HG02970 (cell line): ENCODE results near the gene TIMM17A.

ENCODE experiments used
- ATAC-seq: cut with Tn5 transposase; IDR thresholded peaks from one replicate; pipeline ENCODE4 v1.9.1; 2021; ENCODE audit warnings: mild to moderate bottlenecking, moderate library complexity, moderate number of reproducible peaks; ENCODE audit not compliant: unreplicated experiment, low FRiP score

TIMM17A gene

DNA sequence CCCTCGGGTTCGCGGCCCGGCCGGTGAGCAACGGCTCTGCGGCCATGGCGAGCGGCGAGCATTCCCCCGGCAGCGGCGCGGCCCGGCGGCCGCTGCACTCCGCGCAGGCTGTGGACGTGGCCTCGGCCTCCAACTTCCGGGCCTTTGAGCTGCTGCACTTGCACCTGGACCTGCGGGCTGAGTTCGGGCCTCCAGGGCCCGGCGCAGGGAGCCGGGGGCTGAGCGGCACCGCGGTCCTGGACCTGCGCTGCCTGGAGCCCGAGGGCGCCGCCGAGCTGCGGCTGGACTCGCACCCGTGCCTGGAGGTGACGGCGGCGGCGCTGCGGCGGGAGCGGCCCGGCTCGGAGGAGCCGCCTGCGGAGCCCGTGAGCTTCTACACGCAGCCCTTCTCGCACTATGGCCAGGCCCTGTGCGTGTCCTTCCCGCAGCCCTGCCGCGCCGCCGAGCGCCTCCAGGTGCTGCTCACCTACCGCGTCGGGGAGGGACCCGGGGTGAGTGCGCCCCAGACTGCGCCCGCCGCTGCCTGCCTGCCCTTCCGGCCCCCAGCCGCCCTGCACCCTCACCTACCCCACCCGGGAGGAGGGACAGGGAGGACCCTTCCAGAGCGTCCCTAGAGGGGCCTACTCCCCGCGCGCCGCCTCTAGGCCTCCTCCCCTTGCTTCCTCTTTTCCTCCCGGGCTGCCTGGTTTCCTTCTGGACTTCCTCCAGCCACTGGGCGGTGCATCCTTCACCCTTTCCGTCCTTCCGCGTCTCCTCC, 27.5 kb downstream of the TIMM17A start, which contains the start of gene RNPEP:
Gene RNPEP, plus strand, starts transcription at position 26 of the 757 bp plus-strand sequence. Its CDS starts 19 bp downstream, at position 45.
- peak; percentile 89 for ATAC-seq

DNA sequence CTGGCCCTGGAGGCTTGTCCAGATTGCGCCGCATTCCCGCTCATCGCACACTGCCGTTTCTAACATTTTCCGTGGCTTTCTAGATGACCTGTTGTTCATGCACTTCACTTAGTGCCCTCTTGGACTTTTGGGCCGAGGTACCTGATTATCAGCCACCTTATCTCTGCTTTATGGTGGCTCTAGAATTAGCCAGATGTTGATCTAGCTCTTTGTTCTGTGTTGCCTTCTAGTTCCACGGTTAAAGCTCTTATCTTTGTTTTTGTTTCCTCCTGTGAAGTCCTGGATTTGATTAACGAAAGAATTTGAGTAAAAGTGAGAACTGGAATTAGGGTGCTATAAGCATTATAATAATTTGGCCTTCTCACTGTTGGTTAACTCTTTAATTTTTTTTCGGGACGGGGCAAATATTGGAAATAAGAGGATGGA, 28.1 kb downstream of the TIMM17A start:
- ATAC-seq, result no peak

DNA sequence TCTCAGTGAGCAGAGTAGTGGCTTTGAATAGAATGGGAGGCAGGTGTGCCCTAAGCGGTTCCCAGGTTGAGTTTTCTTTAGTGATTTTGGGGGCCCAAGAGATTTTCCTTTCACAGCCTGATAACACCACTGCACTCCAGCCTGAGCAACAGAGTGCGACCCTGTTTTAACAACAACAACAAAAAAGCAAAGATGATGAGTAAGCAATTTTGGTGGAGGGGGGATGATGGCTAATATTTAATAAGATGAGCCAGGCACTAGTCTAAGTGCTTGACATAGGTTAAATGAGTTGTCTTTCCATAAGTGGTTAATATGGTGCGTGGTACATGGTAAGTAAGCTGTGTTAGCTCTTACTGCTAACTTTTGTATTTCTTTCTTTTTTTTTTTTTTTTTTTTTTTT, 29.1 kb downstream of the TIMM17A start:
- no peak for ATAC-seq

DNA sequence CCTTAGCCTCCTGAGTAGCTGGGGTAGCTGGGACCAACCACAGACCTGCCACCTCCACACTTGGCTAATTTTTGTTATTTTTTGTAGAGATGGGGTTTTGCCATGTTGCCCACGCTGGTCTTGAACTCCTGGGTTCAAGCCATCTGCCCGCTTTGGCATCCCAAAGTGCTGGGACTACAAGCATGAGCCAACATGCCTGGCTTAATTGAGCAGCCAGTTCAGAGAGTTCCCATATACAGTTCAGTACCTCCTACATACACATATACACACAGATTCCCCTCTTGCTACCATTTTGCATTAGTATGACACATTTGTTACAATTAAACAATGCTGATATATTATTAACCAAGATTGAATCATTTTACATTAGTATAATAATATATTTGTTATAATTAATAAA, 30.1 kb downstream of the TIMM17A start:
- no peak for ATAC-seq

DNA sequence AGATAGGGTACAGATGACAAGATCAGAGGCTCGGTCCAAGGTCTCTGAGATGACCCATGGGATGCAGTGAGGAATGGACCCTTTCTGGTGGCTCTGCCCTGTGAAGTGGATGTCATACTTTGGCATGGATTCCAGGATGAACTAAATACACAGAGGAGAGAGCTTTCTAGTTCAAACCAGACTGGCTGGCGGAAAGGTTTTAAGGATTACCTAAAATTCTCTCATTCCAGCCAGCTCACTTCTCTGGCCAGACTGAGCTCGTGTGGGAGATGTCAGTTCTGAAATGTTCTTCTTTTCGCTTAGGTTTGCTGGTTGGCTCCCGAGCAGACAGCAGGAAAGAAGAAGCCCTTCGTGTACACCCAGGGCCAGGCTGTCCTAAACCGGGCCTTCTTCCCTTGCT, 33.3 kb downstream of the TIMM17A start:
- no peak for ATAC-seq

DNA sequence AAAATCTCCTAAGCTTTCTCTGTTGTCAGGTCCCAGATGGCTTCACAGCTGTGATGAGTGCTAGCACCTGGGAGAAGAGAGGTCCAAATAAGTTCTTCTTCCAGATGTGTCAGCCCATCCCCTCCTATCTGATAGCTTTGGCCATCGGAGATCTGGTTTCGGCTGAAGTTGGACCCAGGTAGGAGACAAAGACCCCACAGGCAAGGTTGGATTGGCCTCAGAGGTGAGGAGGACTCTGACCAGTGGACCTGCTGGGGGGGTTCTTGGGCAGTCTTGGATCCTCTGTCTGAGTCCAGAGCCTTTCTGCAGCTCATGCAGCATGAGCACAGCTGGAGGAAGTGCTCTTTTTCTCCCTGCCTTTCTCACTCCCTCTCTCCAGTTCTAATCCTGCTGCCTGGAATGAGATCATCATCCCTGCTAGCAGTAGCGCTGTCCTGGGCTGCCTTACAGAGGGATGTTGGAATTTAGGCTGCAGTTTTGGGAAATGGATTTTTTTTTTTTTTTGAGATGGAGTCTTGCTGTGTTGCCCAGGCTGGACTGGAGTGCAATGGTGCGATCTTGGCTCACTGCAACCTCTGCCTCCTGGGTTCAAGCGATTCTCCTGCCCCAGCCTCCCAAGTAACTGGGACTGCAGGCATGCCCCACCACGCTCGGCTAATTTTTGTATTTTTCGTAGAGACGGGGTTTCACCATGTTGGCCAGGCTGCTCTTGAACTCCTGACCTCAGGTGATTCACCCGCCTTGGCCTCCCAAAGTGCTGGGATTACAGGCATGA, 34.2 kb downstream of the TIMM17A start:
- no peak for ATAC-seq

DNA sequence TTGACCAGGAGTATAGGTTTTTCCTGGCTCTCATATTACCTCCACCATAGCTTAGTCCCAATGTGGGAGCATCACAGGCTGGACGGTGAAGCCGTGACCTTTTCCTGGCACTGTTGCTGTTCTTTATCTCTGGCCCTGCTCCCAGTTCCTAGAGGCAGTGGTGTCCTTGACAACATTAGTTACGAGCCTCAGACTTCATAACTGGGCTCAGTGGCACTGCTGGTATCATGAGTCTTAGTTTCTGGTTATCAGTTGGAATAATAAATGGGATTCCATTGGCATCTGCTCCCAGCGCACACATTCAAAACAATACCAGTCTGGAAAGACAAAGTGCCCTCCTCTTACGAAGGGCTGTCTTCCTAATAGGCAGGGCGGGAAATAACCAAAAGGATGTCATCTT, 35.1 kb downstream of the TIMM17A start:
- no peak for ATAC-seq

DNA sequence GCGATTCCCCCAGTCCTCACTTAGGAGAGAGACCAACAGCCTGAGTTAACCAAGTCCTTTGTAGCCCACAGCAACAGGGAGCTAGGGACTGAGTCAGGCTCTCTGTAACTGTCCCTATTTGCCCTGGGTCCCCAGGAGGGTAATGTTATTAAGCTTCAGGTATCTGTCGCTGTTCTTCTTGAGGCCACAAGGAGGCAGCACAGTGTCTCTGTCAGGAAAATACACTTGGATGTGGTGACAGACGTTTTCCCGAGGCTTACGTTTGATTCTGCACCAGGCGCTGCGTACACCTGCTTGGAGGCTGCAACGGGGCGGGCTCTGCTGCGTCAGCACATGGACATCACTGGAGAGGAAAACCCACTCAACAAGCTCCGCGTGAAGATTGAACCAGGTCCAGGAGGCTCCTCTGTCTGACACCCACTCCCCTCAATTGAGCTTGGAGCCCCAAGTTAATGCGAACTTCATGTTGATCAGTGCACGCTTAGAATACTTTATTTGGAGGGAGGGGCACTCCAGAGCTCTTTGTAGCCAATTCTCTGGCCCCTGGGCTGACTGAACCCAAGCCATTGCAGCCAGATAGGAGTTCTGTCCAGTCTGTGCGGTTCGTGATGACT, 44.4 kb downstream of the TIMM17A start:
- ATAC-seq, result no peak

DNA sequence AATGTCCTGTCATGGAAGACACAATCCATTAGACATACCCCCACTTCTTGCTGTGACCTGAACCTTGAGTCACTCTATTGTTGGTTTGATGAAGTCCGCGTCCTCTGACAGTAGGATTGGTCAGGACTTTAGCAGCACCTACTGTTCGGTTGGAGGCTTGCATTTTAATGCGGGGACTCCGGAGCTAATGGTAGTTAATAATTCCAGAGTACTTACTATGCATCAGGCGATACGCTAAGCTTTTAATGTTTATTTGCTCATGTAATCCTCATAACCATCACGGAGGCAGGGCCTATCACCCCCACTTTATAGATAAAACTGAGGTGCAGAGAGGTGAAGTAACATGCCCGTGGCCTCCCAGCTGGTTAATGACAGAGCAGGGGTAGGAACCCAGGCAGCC, 47.2 kb downstream of the TIMM17A start:
- no peak for ATAC-seq

DNA sequence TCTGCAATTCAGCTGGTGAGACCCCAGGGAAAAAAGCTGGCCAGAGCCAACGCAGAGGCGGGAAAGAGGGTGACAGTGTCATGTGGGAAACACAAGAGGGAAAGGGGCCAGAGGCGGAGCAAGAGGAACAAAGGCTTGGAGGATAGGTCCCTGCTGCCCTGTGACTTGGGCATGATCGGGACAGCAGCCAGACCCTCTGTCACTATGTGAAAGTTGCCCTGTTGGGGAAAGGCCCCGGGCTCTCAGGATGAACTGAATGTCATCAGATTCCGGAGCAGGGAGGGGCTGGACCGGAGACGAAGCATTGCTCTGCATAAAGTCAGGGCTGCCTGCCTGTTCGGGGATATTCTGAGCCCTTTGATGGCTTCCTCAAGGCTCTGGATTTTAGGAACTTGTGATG, 49.4 kb downstream of the TIMM17A start:
- no peak for ATAC-seq

DNA sequence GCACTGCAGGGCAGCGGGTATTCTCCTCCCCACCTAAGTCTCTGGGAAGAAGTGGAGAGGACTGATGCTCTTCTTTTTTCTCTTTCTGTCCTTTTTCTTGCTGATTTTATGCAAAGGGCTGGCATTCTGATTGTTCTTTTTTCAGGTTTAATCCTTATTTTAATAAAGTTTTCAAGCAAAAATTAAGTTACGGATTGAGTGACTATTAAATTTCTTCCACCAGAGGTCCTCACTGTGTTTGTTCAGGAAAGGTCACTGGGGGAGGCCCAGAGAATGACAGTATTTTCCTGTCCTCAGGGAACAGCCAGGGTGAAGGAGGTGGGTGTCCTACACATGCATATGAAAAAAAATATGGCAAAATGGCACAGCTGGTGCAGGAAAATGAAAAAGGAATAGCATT, 50.7 kb downstream of the TIMM17A start:
- ATAC-seq, result no peak

DNA sequence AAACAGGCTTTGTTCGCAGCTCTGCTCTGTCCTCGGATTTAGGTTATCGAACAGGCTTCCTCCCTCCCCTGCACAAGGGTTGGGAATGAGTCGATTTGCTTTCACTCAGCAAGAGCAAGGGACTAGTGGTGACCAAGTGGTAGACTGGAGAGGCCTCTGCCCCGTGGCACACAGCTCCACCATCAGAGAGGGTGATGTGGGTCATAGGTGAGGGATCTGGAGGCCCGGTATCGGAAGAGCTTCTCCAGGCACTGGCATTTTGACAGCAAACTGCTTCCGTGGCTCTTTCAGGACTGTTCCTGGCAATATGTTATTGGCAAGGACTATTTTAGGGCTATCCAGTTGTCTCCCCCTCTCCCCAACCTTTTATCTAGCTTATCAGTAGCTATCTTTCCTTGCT, 52.0 kb downstream of the TIMM17A start:
- ATAC-seq, result no peak

DNA sequence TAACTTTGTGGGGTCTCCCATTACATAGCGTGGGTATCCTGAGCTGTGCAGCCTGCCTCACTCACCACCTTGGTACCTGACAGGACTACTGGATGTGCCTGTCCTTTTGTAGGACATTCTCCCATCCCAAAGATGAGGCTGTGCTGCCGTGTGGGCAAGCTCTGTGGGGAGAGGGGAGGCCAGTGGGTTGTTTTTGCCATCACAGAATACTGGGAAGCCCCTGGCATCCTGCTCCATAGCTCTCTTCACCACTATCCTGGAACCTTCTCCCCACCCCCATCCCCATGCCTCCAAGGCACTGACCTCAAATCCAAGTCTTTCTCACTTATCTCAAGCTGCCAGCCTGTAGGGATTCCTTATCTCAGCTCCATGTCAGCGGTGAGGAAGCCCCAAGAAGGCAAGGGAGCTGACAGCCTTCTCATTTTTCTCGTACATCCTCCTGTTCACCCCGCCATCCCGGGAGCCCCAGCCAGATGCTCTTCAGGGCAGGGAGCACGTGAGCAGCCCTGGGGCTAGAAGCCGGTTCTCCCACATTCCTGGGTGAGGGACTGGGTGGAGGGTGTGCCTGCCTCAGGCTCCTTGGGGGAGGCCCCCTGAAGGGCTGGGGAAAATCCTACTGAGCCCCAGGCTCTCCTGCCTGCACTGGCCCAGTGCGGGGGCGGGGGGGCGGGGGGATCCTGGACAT, 52.6 kb downstream of the TIMM17A start:
- ATAC-seq, result no peak

DNA sequence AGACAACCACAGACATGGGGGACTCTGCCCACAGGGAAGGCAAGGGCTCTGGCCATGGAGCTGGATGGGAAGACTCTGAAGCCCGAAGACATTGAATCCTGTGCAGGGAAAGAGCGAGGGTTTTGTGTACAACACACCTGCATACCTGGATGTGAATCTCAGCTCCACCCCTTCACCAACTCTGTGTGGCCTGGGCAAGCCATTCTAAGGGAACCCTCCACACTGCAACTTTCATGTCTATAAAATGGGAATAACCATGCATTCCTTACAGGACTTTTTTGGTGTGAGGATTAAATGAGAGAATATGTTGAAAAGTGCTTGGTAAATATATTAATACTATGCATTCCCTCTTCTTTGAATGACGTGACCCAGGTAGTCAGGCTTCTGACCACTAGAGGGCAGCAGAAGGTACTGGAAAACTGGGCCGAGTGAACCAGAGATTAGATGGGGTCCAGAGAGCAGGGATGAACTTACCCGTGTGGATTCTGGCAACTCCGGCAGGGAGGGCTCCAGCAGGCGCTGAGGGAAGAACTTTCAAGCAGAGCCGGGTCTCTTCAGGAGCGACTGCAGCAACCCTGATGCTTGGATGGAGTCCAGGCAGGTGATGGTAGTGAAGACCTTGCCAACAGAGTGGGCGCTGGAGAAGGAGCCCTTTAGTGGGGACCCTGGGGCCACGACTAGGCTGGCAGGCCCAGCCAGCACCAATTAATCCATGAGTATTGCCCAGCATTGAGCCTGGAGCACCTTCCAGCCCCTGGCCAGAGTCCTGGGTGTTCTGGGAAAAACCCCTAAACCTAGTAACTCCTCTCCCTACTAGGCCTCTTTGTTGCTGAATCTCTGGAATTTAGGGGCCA, 54.2 kb downstream of the TIMM17A start:
- ATAC-seq, result peak; percentile 58

DNA sequence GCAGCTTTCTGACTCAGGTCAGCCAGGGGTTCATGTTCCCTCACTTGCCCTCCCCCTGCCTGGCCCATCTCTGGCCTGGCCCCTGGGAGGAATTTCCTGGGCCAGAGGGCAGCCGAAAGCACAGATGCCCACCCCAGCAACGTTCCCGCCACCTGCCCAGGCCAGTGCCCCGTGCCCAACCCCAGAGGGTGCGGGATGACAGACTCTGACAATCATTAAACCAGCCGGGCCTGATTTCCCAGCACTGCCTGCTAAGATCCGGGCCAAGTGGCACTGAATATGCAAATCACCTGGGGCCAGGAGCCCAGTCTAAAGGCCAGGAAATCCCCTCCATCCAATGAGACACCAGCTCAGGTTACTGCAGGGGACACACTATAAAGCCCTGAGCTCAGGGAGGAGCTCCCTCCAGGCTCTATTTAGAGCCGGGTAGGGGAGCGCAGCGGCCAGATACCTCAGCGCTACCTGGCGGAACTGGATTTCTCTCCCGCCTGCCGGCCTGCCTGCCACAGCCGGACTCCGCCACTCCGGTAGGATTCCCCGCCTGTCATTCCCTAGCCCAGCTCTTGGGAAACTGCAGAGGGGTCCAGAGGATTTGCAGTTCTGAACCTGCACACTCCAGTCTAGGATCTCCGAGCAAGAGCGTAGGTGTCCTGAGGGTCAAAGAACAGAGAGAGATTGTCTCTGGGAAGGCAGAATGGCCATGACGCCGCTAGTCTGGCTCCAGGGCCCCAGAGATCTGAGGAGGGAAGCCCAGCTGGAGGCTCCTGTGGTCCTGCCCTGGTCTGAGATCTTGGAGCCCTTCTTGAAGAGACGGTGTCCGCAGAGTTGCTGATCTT, 55.1 kb downstream of the TIMM17A start, which contains the start of gene ELF3:
Gene ELF3, plus strand, starts transcription at position 408 of the 836 bp plus-strand sequence. CDS start 550 bp downstream, outside the sequence.
- ATAC-seq, result peak; percentile 57

DNA sequence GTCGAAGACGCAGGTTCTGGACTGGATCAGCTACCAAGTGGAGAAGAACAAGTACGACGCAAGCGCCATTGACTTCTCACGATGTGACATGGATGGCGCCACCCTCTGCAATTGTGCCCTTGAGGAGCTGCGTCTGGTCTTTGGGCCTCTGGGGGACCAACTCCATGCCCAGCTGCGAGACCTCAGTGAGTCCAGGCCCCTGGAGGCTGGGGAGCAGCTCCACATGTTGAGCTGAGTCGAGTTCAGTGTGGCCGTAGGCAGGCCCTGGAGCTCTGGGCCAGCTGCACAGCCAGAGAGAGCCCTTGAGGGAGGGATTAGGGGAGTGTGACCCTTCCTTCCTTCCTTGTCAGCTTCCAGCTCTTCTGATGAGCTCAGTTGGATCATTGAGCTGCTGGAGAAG, 56.7 kb downstream of the TIMM17A start:
- ATAC-seq, result no peak

DNA sequence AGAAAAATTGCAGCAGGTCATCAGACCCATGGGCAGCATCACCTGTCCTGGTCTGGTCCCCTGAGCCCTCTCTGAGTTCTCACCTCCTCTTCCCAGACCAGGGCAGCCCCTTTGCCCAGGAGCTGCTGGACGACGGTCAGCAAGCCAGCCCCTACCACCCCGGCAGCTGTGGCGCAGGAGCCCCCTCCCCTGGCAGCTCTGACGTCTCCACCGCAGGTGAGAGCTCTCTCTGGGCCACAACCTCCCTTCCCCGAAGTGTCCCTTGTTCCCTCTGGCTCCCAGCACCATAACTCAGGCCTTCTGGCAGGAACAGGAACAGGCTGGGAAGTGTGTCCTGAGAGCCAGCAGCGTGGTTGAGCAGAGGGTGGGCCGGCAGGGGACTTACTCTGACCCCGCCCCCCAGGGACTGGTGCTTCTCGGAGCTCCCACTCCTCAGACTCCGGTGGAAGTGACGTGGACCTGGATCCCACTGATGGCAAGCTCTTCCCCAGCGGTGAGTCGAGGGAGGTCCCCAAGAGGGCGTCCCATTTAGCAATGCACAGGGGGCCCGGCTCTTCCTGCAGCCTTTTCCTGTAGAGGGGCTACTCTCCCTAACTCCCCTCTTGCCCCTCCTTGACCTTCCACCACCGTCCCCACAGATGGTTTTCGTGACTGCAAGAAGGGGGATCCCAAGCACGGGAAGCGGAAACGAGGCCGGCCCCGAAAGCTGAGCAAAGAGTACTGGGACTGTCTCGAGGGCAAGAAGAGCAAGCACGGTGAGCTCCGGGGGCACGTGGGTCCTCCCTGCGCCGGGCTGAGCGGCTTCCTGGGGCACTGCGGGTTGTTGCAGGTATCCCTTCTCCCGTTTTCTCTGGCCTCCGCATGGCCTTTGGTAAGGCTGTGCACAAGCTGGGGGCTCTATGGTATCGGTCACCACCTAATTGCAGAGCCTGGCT, 57.5 kb downstream of the TIMM17A start:
- ATAC-seq, result no peak

DNA sequence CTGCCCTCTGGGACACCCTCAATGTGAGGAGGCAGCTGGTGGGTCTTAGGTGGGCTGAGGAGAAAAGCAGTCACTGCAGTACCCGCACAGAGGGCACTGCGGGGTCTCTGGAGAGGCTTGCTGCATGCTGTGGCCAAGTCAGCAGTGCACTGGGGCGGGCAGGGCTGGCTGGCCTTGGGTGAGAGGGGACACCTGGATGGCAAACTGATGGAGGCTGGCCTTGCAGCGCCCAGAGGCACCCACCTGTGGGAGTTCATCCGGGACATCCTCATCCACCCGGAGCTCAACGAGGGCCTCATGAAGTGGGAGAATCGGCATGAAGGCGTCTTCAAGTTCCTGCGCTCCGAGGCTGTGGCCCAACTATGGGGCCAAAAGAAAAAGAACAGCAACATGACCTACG, 58.3 kb downstream of the TIMM17A start:
- ATAC-seq, result no peak
